ENCODE data around the gene METTL23.

METTL23 gene

DNA sequence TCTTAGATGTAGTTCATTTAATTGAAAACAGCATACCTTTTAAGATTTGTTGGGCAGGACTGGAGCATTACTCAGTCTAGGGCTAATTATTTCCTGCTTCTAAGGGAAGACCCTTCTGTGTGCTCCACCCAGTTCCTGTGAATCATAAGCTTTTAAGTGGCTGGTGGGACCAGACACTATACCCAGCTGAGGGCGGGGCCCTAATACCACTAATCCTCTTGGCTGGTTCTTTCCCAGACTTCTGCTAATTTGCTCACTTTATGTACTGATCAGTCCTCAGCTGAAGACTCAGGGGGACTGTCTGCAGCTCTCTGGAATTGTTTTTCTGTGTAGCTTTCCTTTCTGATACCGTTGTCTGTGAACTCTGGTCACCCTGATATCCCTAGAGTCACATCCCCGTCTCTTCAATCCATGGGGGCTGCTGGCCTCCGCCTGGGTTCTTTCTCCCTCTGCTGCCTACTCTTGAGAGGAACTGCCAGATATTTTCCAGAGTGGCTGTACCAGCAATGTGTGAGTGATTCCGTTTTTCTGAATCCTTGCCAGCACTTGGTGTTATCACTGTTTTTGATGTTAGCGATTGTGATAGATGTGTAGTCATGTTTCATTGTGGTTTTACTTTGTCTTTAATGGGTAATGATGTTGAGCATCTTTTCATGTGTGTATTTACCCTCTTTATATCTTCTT lies 46.3 kb downstream of the METTL23 start:
- no peak overlapping the region for H3K27ac ChIP-seq
- no peak for TF ChIP-seq ZFX (IDR thresholded peaks at IDR 0.05; ENCODE audit: borderline replicate concordance)
- TF ChIP-seq, protein P1, sequence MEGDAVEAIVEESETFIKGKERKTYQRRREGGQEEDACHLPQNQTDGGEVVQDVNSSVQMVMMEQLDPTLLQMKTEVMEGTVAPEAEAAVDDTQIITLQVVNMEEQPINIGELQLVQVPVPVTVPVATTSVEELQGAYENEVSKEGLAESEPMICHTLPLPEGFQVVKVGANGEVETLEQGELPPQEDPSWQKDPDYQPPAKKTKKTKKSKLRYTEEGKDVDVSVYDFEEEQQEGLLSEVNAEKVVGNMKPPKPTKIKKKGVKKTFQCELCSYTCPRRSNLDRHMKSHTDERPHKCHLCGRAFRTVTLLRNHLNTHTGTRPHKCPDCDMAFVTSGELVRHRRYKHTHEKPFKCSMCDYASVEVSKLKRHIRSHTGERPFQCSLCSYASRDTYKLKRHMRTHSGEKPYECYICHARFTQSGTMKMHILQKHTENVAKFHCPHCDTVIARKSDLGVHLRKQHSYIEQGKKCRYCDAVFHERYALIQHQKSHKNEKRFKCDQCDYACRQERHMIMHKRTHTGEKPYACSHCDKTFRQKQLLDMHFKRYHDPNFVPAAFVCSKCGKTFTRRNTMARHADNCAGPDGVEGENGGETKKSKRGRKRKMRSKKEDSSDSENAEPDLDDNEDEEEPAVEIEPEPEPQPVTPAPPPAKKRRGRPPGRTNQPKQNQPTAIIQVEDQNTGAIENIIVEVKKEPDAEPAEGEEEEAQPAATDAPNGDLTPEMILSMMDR (IDR thresholded peaks at IDR 0.05) = no peak

DNA sequence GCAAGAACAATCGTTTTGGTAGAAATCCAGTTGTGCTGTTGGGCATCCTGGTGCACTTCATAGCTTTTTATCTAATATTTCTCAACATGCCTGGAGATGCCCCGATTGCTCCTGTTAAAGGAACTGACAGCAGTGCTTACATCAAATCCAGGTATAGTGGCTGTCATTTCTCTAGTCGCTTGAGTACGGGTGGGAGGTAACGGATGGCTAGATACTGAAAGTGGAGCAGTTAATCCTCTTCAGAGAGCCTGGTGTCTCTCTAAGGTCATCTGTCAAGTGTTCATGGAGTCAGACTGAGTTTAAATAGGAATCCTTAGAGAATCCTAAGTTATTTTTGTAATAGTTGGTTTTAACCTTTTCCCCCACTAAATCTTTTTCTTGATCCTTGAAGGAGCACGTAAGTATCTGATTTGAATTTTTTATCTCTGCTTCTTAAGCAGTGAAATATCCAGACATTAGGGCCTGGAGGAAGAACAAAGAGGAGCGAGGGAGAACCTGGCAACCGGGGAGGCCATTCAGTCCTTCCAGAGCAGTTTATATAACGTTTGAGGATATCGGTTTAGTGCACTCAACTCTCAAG lies 48.5 kb downstream of the METTL23 start:
- no peak for TF ChIP-seq ZFX (IDR thresholded peaks at IDR 0.05; ENCODE audit: borderline replicate concordance)
- TF ChIP-seq, protein P1 (IDR thresholded peaks at IDR 0.05) = no peak
- no peak overlapping the region for H3K27ac ChIP-seq

DNA sequence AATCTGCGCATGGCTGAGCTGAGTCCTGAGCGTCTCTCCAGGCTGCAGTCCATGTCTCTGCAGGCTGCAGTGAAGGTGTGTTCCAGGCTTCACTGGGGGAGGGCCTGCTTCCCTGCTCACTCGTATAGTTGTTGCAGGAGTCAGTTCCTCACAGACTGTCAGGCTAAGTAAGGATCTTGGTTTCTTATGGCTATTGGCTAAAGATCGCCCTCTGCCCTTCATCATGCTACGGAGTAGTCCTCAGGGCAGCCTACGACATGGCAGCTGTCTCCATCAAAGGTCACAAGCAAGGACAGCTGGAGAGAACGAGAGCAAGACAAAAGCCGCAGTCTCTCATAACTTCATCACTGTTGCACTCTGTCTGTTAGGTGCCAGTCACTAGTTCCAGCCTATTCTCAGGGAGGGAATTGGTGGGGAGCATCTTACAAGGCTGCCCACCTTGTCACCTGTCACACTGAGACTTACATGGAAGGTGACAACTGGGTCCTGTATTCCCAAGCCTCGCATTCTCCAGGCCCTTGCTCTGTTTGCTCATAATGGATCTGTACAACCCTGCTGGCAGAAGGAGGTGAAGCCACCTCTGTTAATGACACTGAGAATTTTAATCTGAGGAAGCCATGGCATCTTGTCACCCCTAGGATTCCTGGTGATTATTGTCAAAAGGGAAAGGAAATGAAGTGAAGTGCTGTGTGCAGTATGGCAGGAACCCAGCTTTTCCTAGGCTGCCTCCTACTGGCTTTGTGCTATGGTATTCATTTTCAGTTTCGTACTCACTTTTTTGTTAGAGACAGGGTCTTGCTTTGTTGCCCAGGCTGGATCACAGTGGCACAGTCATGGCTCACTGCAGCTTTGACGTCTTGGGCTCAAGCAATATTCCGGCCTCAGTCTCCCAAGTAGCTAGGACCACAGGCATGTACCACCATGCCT lies 54.7 kb downstream of the METTL23 start:
- no peak for TF ChIP-seq ZFX (IDR thresholded peaks at IDR 0.05; ENCODE audit: borderline replicate concordance)
- TF ChIP-seq, protein P1 (IDR thresholded peaks at IDR 0.05) = no peak
- no peak overlapping the region for H3K27ac ChIP-seq

DNA sequence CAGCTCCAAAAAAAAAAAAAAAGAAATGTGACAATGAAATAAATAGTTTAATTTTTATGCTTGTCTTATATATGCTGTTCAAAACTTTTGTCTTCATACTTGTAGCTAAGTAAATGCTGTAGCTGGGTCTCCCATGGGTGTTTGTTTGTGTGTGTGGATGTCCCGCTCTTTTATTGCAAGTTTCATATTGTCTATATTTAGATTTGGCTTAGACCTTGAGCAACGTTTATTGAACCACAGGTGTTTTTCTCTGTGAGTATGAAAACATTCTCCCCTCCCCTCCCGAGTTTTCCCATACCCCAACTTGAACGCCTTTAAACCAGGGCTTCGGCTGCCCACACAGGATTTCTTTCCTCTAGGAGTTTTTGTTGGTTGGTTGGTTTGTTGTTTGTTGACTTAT lies 56.5 kb downstream of the METTL23 start:
- TF ChIP-seq ZFX (IDR thresholded peaks at IDR 0.05; ENCODE audit: borderline replicate concordance) = no peak
- TF ChIP-seq, protein P1 (IDR thresholded peaks at IDR 0.05) = no peak
- H3K27ac ChIP-seq = no peak overlapping the region
